H1 (cell line): ENCODE data around the gene PROSER3. TPM values are rescaled to one million over a fixed set of nuclear protein-coding genes. Genes with fewer than 3 reads are reported as not detected.
"Not testable (repeated sequence)": the region's sequence is repeated elsewhere in the genome, so short reads cannot be mapped to it uniquely, and the experiment has no call there.

Source experiments
- CTCF ChIA-PET: fragments of 300-600 bp; sonication (Branson Sonifier 250); formaldehyde crosslinking; loops from one replicate; lab custom pipeline; 2021; ENCODE audit not compliant: partially characterized antibody; lab: Charles Lee
- POLR2A ChIA-PET: fragments of 300-600 bp; sonication (Branson Sonifier 250); formaldehyde crosslinking; loops from one replicate; lab custom pipeline; 2021; ENCODE audit warnings: inconsistent platforms; ENCODE audit not compliant: partially characterized antibody; lab: Charles Lee
- DNase-seq, 2 experiments: peaks; one replicate each; pipeline versions ENCODE4 v3.0.0 to v3.0.0-alpha.2; 2010 to 2022; ENCODE audit warnings: low spot score in 2 of 2, low read depth in 1 of 2, mixed read lengths in 1 of 2
- FAIRE-seq: peaks from 2 replicates; lab custom pipeline; 2011; peaks lifted over from hg19 to GRCh38; lab: Jason Lieb, UNC
- H2AFZ ChIP-seq: 2 replicates; pipeline ENCODE4 v1.8.1; 2012; ENCODE audit warnings: low read length, inconsistent platforms
- H2AK5ac ChIP-seq: 2 replicates; pipeline ENCODE4 v1.6.1; 2013; ENCODE audit warnings: low read depth, low read length
- H2BK120ac ChIP-seq: replicated peaks from 2 replicates; pipeline ENCODE3; 2013; ENCODE audit warnings: low read depth, low read length, inconsistent platforms
- H2BK12ac ChIP-seq: 2 replicates; pipeline ENCODE4 v1.6.1; 2013; ENCODE audit warnings: low read depth, low read length
- H2BK15ac ChIP-seq: 2 replicates; pipeline ENCODE4 v1.6.1; 2013; ENCODE audit warnings: low read length
- H2BK20ac ChIP-seq: 2 replicates; pipeline ENCODE4 v1.6.1; 2013; ENCODE audit warnings: low read length
- H2BK5ac ChIP-seq: 2 replicates; pipeline ENCODE4 v1.6.1; 2013; ENCODE audit warnings: low read depth, low read length
- H3K14ac ChIP-seq: 2 replicates; pipeline ENCODE4 v1.6.1; 2013; ENCODE audit warnings: inconsistent platforms; ENCODE audit not compliant: insufficient read length
- H3K18ac ChIP-seq: 2 replicates; pipeline ENCODE4 v1.6.1; 2013; ENCODE audit warnings: low read length; ENCODE audit errors: extremely low read depth
- H3K23ac ChIP-seq: 2 replicates; pipeline ENCODE4 v1.6.1; 2013; ENCODE audit warnings: inconsistent platforms; ENCODE audit not compliant: insufficient read length
- H3K23me2 ChIP-seq: 2 replicates; pipeline ENCODE4 v1.6.1; 2013; ENCODE audit warnings: low read depth, low read length
- H3K27ac ChIP-seq: 2 replicates; pipeline ENCODE4 v1.6.1; 2011; ENCODE audit warnings: low read depth, low read length, inconsistent platforms
- H3K27me3 ChIP-seq, 4 experiments: replicated peaks in 1 of 4; 1 replicate in 1 of 4; 2 replicates in 3 of 4; pipeline versions ENCODE4 v1.6.1 to v1.8.1; 2011 to 2013; ENCODE audit warnings: low read length in 3 of 4, mild to moderate bottlenecking in 3 of 4, inconsistent platforms in 2 of 4, mixed read lengths in 2 of 4, moderate library complexity in 1 of 4; ENCODE audit not compliant: control insufficient read depth in 3 of 4, insufficient read depth in 3 of 4; ENCODE audit errors: extremely low read depth in 1 of 4
- H3K36me3 ChIP-seq, 4 experiments: 2 replicates each; pipeline versions ENCODE4 v1.6.1 to v1.8.1; 2011 to 2013; ENCODE audit warnings: mild to moderate bottlenecking in 4 of 4, low read length in 3 of 4, moderate library complexity in 2 of 4, control low read depth in 1 of 4, inconsistent platforms in 1 of 4; ENCODE audit not compliant: insufficient read depth in 4 of 4, control insufficient read depth in 2 of 4
- H3K4ac ChIP-seq: replicated peaks from 2 replicates; pipeline ENCODE3; 2013; ENCODE audit warnings: low read length, low read depth, mixed read lengths, inconsistent platforms; ENCODE audit not compliant: insufficient read length
- H3K4me1 ChIP-seq, 4 experiments: replicated peaks in 1 of 4; 1 replicate in 1 of 4; 2 replicates in 3 of 4; pipeline versions ENCODE4 v1.6.1 to v1.8.1; 2011 to 2013; ENCODE audit warnings: low read length in 3 of 4, inconsistent platforms in 2 of 4, mixed read lengths in 1 of 4; ENCODE audit not compliant: insufficient read depth in 4 of 4, control insufficient read depth in 3 of 4
- H3K4me2 ChIP-seq, 2 experiments: 2 replicates each; pipeline versions ENCODE4 v1.6.1 to v1.8.1; 2011 to 2013; ENCODE audit warnings: low read depth in 2 of 2, low read length in 2 of 2, control low read depth in 1 of 2, inconsistent platforms in 1 of 2, mild to moderate bottlenecking in 1 of 2; ENCODE audit not compliant: insufficient read depth in 1 of 2
- H3K4me3 ChIP-seq, 4 experiments: fragments of 200-600, 300-600 bp in 1 of 4; sonication (generic), shearing (Covaris generic), sonication (Bioruptor Twin) in 1 of 4; 2 replicates each; pipeline versions ENCODE4 v1.5.1 to v1.8.1; 2011 to 2016; ENCODE audit warnings: low read length in 4 of 4, low read depth in 3 of 4, control low read depth in 2 of 4, inconsistent platforms in 2 of 4, mild to moderate bottlenecking in 2 of 4, mixed read lengths in 1 of 4, moderate library complexity in 1 of 4; ENCODE audit not compliant: insufficient read depth in 2 of 4; ENCODE audit errors: extremely low read depth in 1 of 4
- H3K56ac ChIP-seq: replicated peaks from 2 replicates; pipeline ENCODE3; 2013; ENCODE audit warnings: low read depth, mild to moderate bottlenecking, mixed read lengths, low read length, inconsistent platforms; ENCODE audit not compliant: insufficient read length
- H3K79me1 ChIP-seq: 2 replicates; pipeline ENCODE4 v1.6.1; 2013; ENCODE audit warnings: low read depth, low read length, control low read depth
- H3K79me2 ChIP-seq, 2 experiments: 2 replicates each; pipeline versions ENCODE4 v1.6.1 to v1.8.1; 2012 to 2013; ENCODE audit warnings: low read length in 2 of 2, mild to moderate bottlenecking in 2 of 2, inconsistent platforms in 1 of 2; ENCODE audit not compliant: insufficient read depth in 2 of 2, control insufficient read depth in 1 of 2
- H3K9ac ChIP-seq, 4 experiments: replicated peaks in 1 of 4; 1 replicate in 1 of 4; 2 replicates in 3 of 4; pipeline versions ENCODE4 v1.6.1 to v1.8.1; 2011 to 2013; ENCODE audit warnings: low read depth in 3 of 4, low read length in 3 of 4, control low read depth in 2 of 4, mild to moderate bottlenecking in 2 of 4, moderate library complexity in 2 of 4, inconsistent platforms in 1 of 4; ENCODE audit errors: extremely low read depth in 1 of 4
- H3K9me3 ChIP-seq, 2 experiments: 2 replicates each; pipeline versions ENCODE4 v1.6.1 to v1.8.1; 2012 to 2013; ENCODE audit warnings: mild to moderate bottlenecking in 2 of 2, moderate library complexity in 2 of 2, control low read depth in 1 of 2, inconsistent platforms in 1 of 2, low read depth in 1 of 2, low read length in 1 of 2, mixed read lengths in 1 of 2; ENCODE audit not compliant: insufficient read depth in 2 of 2
- H4K20me1 ChIP-seq, 2 experiments: replicated peaks in 1 of 2; 2 replicates each; pipeline versions ENCODE3 to v1.8.1; 2011 to 2013; ENCODE audit warnings: inconsistent platforms in 2 of 2, low read length in 2 of 2, mild to moderate bottlenecking in 1 of 2; ENCODE audit not compliant: insufficient read depth in 2 of 2, control insufficient read depth in 1 of 2
- H4K5ac ChIP-seq: 2 replicates; pipeline ENCODE4 v1.6.1; 2013; ENCODE audit warnings: low read length, low read depth, mixed read lengths, inconsistent platforms; ENCODE audit not compliant: insufficient read length
- H4K8ac ChIP-seq: 2 replicates; pipeline ENCODE4 v1.8.0; 2013; ENCODE audit warnings: mild to moderate bottlenecking, moderate library complexity, low read length, inconsistent platforms; ENCODE audit not compliant: insufficient read depth; ENCODE audit errors: extremely low read depth
- H4K91ac ChIP-seq: replicated peaks from 2 replicates; pipeline ENCODE3; 2013; ENCODE audit warnings: low read length, mixed read lengths, inconsistent platforms; ENCODE audit not compliant: insufficient read length
- WGBS, 2 experiments: shearing (Covaris generic) in 1 of 2; methylation state at CpG; one replicate each; pipeline versions ENCODE4 v1.1.6 to v1.1.7; 2013 to 2015; ENCODE audit warnings: low lambda C conversion rate in 2 of 2, mixed read lengths in 2 of 2, inconsistent platforms in 1 of 2, low coverage in 1 of 2, missing lambda C conversion rate in 1 of 2; ENCODE audit not compliant: insufficient replicate concordance in 2 of 2, insufficient coverage in 1 of 2, insufficient read length in 1 of 2; ENCODE audit errors: extremely low coverage in 1 of 2, missing lambda C conversion rate in 1 of 2; 5-methylcytosine and 5-hydroxymethylcytosine counted together
- polyA plus RNA-seq, 7 experiments: library from polyadenylated mRNA; depleted of rRNA in 3 of 7; stranded (reverse) in 5 of 7; unstranded in 2 of 7; fragments of >200 nt in 5 of 7; fragments of 200-250 nt in 2 of 7; gene quantifications; 1 replicate in 5 of 7; 2 replicates in 1 of 7; 4 replicates in 1 of 7; pipeline versions ENCODE4 v1.2.1 to v1.2.3, GENCODE V29; 2011 to 2013; ENCODE audit warnings: missing spikeins in 2 of 7, mixed read lengths in 2 of 7
- total RNA-seq: library from RNA; stranded (reverse); fragmentation: NEBNext Ultra II Directional; extraction: Animal tissue kit (Norgen Biotek cat#: 25700); gene quantifications from 2 replicates; pipeline ENCODE4 v1.2.1, GENCODE V29; 2021

Gene PROSER3
- total and polyA plus RNA-seq, 2 of the 8 experiments (the other 6 are each of a cell fraction or from before 2014, with no cell fraction given), result 17.8 to 28.9 TPM

- not testable (repeated sequence) for H2AFZ ChIP-seq, H3K4ac ChIP-seq, H3K56ac ChIP-seq, H2BK5ac ChIP-seq, H2BK15ac ChIP-seq, H3K36me3 ChIP-seq, H3K18ac ChIP-seq, H3K23ac ChIP-seq, H3K27ac ChIP-seq, H3K4me2 ChIP-seq, H2BK20ac ChIP-seq, H3K4me3 ChIP-seq, H3K9me3 ChIP-seq, H3K79me1 ChIP-seq, H4K20me1 ChIP-seq, H3K79me2 ChIP-seq, H3K9ac ChIP-seq, H2AK5ac ChIP-seq, H2BK120ac ChIP-seq, H3K14ac ChIP-seq, H4K91ac ChIP-seq, H2BK12ac ChIP-seq, H4K8ac ChIP-seq, H4K5ac ChIP-seq, DNase-seq, FAIRE-seq
- Histone ChIP-seq H3K23me2 (peaks cover 11% of the 10 kb centered on the region; the same call in 1 of the 2 replicates), H3K4me1 (peaks cover 0 to 16% (median 5%) of the 10 kb centered on the region in 4 experiments; a peak in 5 of 7 replicates), H3K27me3 (peaks cover 6 to 23% (median 20%) of the 10 kb centered on the region in 4 experiments)
- WGBS, 2 experiments, result 100% methylated on average over 1 of the region's 1 CpG; no CpG with 5 or more reads in 1 of the 2 experiments
- POLR2A ChIA-PET, result interaction anchor here (0.6 kb wide), 1 partner anchor 287 kb away, joined by 3 read pairs; no protein-coding TSS in a partner anchor
- CTCF ChIA-PET, result interaction anchor here (3.6 kb wide), 1 partner anchor 7 kb away, joined by 13 read pairs; no protein-coding TSS in a partner anchor
Measured at GRCh38 chr19:35795564-35795963, 37.6 kb downstream of the PROSER3 start.
